Gastrocnemius medialis (tissue), 4 donors: Measurements from ENCODE around the gene LBHD1. TPM values are rescaled to one million over a fixed set of nuclear protein-coding genes. Genes with fewer than 3 reads are reported as not detected.
"Not testable (repeated sequence)": the region's sequence is repeated elsewhere in the genome, so short reads cannot be mapped to it uniquely, and the experiment has no call there.

Experiments
- ATAC-seq, 2 donors: fragments of 150-250 bp; one replicate each; pipeline ENCODE4 v1.9.1; 2016
- DNase-seq, 2 donors: peaks; one replicate each; pipeline ENCODE4 v3.0.0-alpha.2; 2019
- H3K27ac ChIP-seq, 4 donors: fragments of 200-600 bp; sonication (generic); 1 replicate in 1 of 4; 2 replicates in 3 of 4; pipeline ENCODE4 v1.5.1; 2016 to 2018; ENCODE audit warnings: mild to moderate bottlenecking in 2 of 4, moderate library complexity in 1 of 4
- H3K27me3 ChIP-seq, 3 donors: fragments of 200-600 bp; sonication (generic) in 2 of 3; 1 replicate in 1 of 3; 2 replicates in 2 of 3; pipeline versions ENCODE4 v1.5.1 to v1.6.0; 2016 to 2019; ENCODE audit warnings: mild to moderate bottlenecking in 1 of 3, moderate library complexity in 1 of 3
- H3K36me3 ChIP-seq, 2 donors: fragments of 200-600 bp; sonication (generic) in 1 of 2; one replicate each; pipeline ENCODE4 v1.5.1; 2017 to 2018
- H3K4me1 ChIP-seq, 2 donors: fragments of 200-600 bp; sonication (generic) in 1 of 2; one replicate each; pipeline ENCODE4 v1.5.1; 2016 to 2017; ENCODE audit warnings: mild to moderate bottlenecking in 2 of 2
- H3K4me3 ChIP-seq, 4 donors: fragments of 200-600 bp; sonication (generic) in 3 of 4; 1 replicate in 1 of 4; 2 replicates in 3 of 4; pipeline ENCODE4 v1.5.1; 2016 to 2019; ENCODE audit warnings: mild to moderate bottlenecking in 2 of 4
- H3K9me3 ChIP-seq, 3 donors: fragments of 200-600 bp; sonication (generic) in 2 of 3; 1 replicate in 1 of 3; 2 replicates in 2 of 3; pipeline ENCODE4 v1.5.1; 2016 to 2019
- POLR2A ChIP-seq, 2 donors: fragments of 450-650 bp; IDR thresholded peaks; one replicate each; pipeline ENCODE4 v1.6.1; 2017; ENCODE audit warnings: antibody characterized with exemption in 2 of 2, mild to moderate bottlenecking in 2 of 2, moderate library complexity in 2 of 2
- in situ Hi-C, 4 donors: fragments of 200-750 bp; cut with MboI; loops; one replicate each; pipeline versions ENCODE4 v1.15.0 to v1.8.0; 2017; ENCODE audit warnings: low sequenced_read_pairs in 4 of 4
- intact Hi-C: fragments of 100-400 bp; cut with DNase I; formaldehyde crosslinking; loops from one replicate; pipeline ENCODE4 v1.15.1; 2023; ENCODE audit warnings: low total_unique reads
- total RNA-seq, 4 donors: library from RNA; depleted of rRNA; stranded (reverse); fragments of >200 nt; gene quantifications; one replicate each; pipeline versions ENCODE4 v1.1.0 to v1.2.3, GENCODE V29; 2016
- TF ChIP-seq, protein P1 (sequence below), 5 experiments: fragments of 450-650 bp in 3 of 5; fragments of 200-600 bp in 2 of 5; sonication (generic) in 2 of 5; IDR thresholded peaks in 4 of 5; conservative IDR thresholded peaks in 1 of 5; 1 replicate in 4 of 5; 2 replicates in 1 of 5; pipeline ENCODE4 v1.5.1; 2016 to 2019; ENCODE audit warnings: antibody characterized with exemption in 5 of 5, mild to moderate bottlenecking in 3 of 5, moderate library complexity in 3 of 5

The LBHD1 gene
- total RNA-seq, 4 donors from 2014 or later, result 0.82 to 2.1 (median 1.1) TPM

DNA sequence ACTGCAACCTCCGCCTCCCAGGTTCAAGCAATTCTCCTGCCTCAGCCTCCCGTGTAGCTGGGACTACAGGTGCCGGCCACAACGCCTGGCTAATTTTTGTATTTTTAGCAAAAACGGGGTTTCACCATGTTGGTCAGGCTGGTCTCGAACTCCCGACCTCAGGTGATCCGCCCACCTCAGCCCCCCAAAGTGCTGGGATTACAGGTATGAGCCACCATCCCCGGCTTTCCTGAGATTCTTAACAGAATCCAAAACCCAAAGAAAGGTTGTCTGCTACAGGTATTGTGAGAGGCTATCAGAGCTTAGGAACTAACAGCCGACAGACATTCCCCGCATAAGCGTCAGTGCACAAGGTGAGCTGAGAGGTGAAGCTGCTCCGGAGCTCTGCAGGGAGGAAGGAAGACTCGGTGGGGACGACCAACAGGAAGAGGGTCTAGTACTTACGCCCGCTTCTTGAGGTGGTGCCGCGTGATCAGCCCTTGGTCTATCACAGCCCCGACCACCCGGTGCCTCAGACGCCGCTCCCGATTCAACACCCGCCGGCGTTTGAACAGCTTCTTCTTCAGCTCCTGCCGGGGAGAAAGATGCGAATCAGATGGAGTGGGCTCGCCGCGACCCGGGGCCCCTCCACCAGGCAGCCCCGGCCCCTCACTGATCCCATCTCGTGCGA lies 7.5 kb downstream of the LBHD1 start:
- H3K4me3 ChIP-seq, result peak overlapping the region; percentile 68 to 96 (median 79)
- H3K9me3 ChIP-seq, result no peaks in the 10 kb centered on the region
- in situ Hi-C loops (no loop called here), intact Hi-C loops (loop anchor here (2.0 kb wide), 1 partner anchor 18 kb away; the partner anchor contains the start of gene GANAB)
- peaks cover 0 to 20% of the 10 kb centered on the region in 2 donors for H3K36me3 ChIP-seq
- no peaks in the 10 kb centered on the region for H3K27me3 ChIP-seq
- ATAC-seq (peak; percentile 56 to 78), DNase-seq (peak in 1 of 2 donors; percentile 60)
- H3K27ac ChIP-seq, result peak overlapping the region; percentile 82 to 97 (median 88)
- peaks cover 30 to 34% of the 10 kb centered on the region in 2 donors for H3K4me1 ChIP-seq
- no peak for TF ChIP-seq POLR2A (IDR thresholded peaks at IDR 0.05)
- TF ChIP-seq, protein P1, sequence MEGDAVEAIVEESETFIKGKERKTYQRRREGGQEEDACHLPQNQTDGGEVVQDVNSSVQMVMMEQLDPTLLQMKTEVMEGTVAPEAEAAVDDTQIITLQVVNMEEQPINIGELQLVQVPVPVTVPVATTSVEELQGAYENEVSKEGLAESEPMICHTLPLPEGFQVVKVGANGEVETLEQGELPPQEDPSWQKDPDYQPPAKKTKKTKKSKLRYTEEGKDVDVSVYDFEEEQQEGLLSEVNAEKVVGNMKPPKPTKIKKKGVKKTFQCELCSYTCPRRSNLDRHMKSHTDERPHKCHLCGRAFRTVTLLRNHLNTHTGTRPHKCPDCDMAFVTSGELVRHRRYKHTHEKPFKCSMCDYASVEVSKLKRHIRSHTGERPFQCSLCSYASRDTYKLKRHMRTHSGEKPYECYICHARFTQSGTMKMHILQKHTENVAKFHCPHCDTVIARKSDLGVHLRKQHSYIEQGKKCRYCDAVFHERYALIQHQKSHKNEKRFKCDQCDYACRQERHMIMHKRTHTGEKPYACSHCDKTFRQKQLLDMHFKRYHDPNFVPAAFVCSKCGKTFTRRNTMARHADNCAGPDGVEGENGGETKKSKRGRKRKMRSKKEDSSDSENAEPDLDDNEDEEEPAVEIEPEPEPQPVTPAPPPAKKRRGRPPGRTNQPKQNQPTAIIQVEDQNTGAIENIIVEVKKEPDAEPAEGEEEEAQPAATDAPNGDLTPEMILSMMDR (IDR thresholded peaks at IDR 0.05 in 4 of 5, conservative IDR thresholded peaks at IDR 0.05 in 1 of 5), result no peak

DNA sequence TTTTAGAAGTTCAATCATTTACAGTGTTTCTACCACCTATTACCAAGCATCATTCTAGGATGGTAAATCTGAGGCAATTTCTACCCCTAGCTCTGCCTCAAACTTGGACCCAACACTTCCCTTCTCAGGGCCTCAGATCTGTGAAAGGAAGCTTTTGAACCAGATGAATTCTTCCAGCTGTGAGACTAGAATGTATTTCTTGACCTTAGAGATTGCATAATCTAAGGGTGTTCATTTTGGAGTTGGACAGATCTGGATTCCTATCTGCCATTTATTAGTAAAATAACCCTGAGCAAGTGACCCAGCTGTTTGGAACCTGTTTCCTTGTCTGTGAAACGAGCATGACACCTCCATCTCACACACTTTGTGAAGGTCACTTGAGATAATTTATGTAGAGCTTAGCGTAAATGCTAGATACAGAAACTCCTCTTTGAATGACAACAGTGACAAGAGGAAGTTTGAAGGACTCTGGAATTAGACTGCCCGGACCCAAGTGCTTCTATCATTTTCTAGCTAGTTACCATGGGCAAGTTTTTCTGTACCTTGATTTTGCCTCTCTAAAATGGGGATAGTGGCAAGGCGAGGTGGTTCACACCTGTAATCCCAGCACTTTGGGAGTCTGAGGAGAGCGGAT lies 15.2 kb downstream of the LBHD1 start:
- no peak overlapping the region for H3K4me3 ChIP-seq
- no peaks in the 10 kb centered on the region for H3K27me3 ChIP-seq
- ATAC-seq, result no peak
- intact Hi-C loops (no loop called here), in situ Hi-C loops (no loop called here)
- TF ChIP-seq, protein P1 (IDR thresholded peaks at IDR 0.05 in 4 of 5, conservative IDR thresholded peaks at IDR 0.05 in 1 of 5), result no peak
- no peak for TF ChIP-seq POLR2A (IDR thresholded peaks at IDR 0.05)
- no peaks in the 10 kb centered on the region for H3K9me3 ChIP-seq
- no peak overlapping the region for H3K27ac ChIP-seq
- DNase-seq, result no peak
- peaks cover 6 to 7% of the 10 kb centered on the region in 2 donors for H3K4me1 ChIP-seq
- no peaks in the 10 kb centered on the region for H3K36me3 ChIP-seq

DNA sequence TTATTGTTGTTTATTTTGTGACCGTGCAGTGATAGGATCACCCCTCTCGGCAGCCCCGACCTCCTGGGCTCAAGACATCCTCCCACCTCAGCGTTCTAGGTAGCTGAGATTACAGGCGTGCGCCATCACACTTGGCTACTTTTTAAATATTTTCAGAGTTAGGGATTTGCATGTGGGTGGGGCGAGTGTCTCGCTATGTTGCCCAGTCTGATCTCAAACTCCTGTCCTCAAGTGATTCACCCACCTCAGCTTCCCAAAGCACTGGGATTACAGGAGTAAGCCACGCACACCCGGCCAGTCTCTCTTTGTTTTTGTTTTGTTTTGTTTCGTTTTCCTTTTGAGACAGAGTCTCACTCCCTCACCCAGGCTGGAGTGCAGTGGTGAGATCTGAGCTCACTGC lies 17.8 kb downstream of the LBHD1 start:
- H3K36me3 ChIP-seq, result peaks cover 0 to 7% of the 10 kb centered on the region in 2 donors
- no peaks in the 10 kb centered on the region for H3K9me3 ChIP-seq
- ATAC-seq, result no peak
- intact Hi-C loops (no loop called here), in situ Hi-C loops (no loop called here)
- no peak overlapping the region for H3K4me3 ChIP-seq
- H3K4me1 ChIP-seq, result peaks cover 12 to 13% of the 10 kb centered on the region in 2 donors
- H3K27me3 ChIP-seq, result no peaks in the 10 kb centered on the region
- DNase-seq, result no peak
- no peak for TF ChIP-seq POLR2A (IDR thresholded peaks at IDR 0.05)
- no peak overlapping the region for H3K27ac ChIP-seq

DNA sequence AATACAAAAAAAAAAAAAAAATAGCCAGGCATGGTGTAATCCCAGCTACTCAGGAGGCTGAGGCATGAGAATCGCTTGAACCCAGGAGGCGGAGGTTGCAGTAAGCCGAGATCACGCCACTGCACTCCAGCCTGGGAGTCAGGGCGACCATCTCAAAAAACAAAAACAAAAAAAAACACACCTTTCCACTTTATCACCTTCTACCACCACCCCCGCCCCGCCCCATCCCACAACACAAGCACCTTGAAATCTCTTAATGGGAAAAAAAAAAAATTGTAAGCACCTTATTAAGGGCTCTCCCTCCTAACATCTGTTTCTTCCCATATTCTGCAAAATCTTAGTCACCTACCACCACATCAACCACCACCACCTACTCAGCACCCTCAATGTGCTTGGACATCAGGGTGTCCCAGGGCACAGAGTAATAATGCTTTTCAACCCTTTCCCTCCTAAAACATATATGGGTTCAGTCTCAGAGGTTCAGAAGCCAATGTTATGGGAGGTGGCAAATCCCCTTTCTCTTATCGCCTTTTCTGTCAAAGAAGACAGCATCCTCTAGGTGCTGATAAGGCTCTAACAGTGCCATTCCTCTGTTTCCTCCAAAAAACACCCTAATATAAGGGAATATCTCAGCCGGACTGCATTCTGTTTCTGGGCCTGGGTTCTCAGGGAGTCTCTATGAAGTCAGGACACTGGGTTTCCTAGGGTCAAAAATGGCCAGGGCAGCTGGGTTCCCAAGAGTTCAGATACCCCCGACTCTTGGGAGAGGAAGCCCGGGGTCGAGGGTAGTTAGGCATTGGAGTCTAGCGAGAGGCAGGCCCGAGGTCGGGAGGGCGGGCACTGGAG lies 19.7 kb downstream of the LBHD1 start:
- ATAC-seq, result no peak
- Histone ChIP-seq H3K4me3 (peak overlapping the region; percentile 78 to 91 (median 86)), H3K36me3 (peaks cover 0 to 22% of the 10 kb centered on the region in 2 donors), H3K9me3 (no peaks in the 10 kb centered on the region), H3K27me3 (no peaks in the 10 kb centered on the region), H3K4me1 (peaks cover 13 to 18% of the 10 kb centered on the region in 2 donors), H3K27ac (peak overlapping the region; percentile 89 to 95 (median 92))
- TF ChIP-seq, protein P1 (IDR thresholded peaks at IDR 0.05 in 4 of 5, conservative IDR thresholded peaks at IDR 0.05 in 1 of 5), result no peak
- TF ChIP-seq POLR2A (IDR thresholded peaks at IDR 0.05), result no peak
- intact Hi-C loops (loop anchor here (2.0 kb wide), 2 partner anchors 26 to 42 kb away; partner anchors contain the start of gene UBXN1), in situ Hi-C loops (no loop called here)
- DNase-seq, result no peak

DNA sequence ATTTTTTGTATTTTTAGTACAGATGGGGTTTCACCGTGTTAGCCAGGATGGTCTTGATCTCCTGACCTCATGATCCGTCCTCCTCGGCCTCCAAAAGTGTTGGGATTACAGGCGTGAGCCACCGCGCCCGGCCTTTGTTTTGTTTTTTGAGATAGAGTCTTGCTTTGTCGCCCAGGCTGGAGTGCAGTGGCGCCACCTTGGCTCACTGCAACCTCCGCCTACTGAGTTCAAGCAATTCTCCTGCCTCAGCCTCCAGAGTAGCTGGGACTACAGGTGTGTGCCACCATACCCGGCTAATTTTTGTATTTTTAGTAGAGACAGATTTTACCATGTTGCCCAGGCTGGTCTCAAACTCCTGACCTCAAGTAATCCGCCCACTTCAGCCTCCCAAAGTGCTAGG lies 21.8 kb downstream of the LBHD1 start:
- H3K4me3 ChIP-seq, DNase-seq, H3K27me3 ChIP-seq, H3K27ac ChIP-seq, H3K9me3 ChIP-seq, intact Hi-C loops, ATAC-seq, in situ Hi-C loops: not testable (repeated sequence)
- Histone ChIP-seq H3K4me1 (peaks cover 26 to 31% of the 10 kb centered on the region in 2 donors), H3K36me3 (peaks cover 0 to 22% of the 10 kb centered on the region in 2 donors)
